IMR-90 (cell line): Measurements from ENCODE around the gene WDR54.

Experiments used
- BHLHE40 ChIP-seq: fragments of 150-350 bp; IDR thresholded peaks from 2 replicates; pipeline ENCODE4 v1.6.1; 2016; ENCODE audit warnings: mild to moderate bottlenecking, low read depth, low read length
- CEBPB ChIP-seq: IDR thresholded peaks from 2 replicates; pipeline ENCODE4 v1.6.1; 2012; ENCODE audit warnings: low read depth, low read length, improper control_type of control experiment
- CHD1 ChIP-seq: IDR thresholded peaks from 2 replicates; pipeline ENCODE4 v1.6.1; 2012; ENCODE audit warnings: low read depth, low read length, improper control_type of control experiment
- FOS ChIP-seq: fragments of 150-350 bp; IDR thresholded peaks from 2 replicates; pipeline ENCODE4 v1.6.1; 2016; ENCODE audit warnings: low read depth, low read length
- MAFK ChIP-seq: IDR thresholded peaks from 2 replicates; pipeline ENCODE4 v1.6.1; 2012; ENCODE audit warnings: low read depth, low read length, improper control_type of control experiment
- MAZ ChIP-seq: IDR thresholded peaks from 2 replicates; pipeline ENCODE4 v1.6.1; 2012; ENCODE audit warnings: low read depth, mild to moderate bottlenecking, low read length, improper control_type of control experiment, moderate library complexity, borderline replicate concordance
- MXI1 ChIP-seq: IDR thresholded peaks from 2 replicates; pipeline ENCODE4 v1.6.1; 2012; ENCODE audit warnings: low read depth, mild to moderate bottlenecking, low read length, moderate library complexity, borderline replicate concordance
- NFE2L2 ChIP-seq: fragments of 150-350 bp; IDR thresholded peaks from 2 replicates; pipeline ENCODE4 v1.6.1; 2016; ENCODE audit warnings: low read depth, mild to moderate bottlenecking, low read length
- POLR2A ChIP-seq: IDR thresholded peaks from 2 replicates; pipeline ENCODE4 v1.6.1; 2012; ENCODE audit warnings: mild to moderate bottlenecking, low read depth, low read length
- RAD21 ChIP-seq: IDR thresholded peaks from 2 replicates; pipeline ENCODE4 v1.6.1; 2012; ENCODE audit warnings: low read length, improper control_type of control experiment
- RCOR1 ChIP-seq: IDR thresholded peaks from 2 replicates; pipeline ENCODE4 v1.6.1; 2012; ENCODE audit warnings: mild to moderate bottlenecking, low read length, improper control_type of control experiment; ENCODE audit not compliant: insufficient replicate concordance
- RFX5 ChIP-seq: IDR thresholded peaks from 2 replicates; pipeline ENCODE4 v1.8.0; 2012; ENCODE audit warnings: low read depth, mild to moderate bottlenecking, low read length, moderate library complexity
- SMC3 ChIP-seq: fragments of 150-350 bp; IDR thresholded peaks from 2 replicates; pipeline ENCODE4 v1.6.1; 2016; ENCODE audit warnings: low read depth, mild to moderate bottlenecking, antibody characterized with exemption, low read length, moderate library complexity
- TF ChIP-seq, protein P1 (sequence below): conservative IDR thresholded peaks from 2 replicates; pipeline ENCODE4 v1.5.1; 2012; ENCODE audit warnings: mild to moderate bottlenecking, low read depth, low read length, improper control_type of control experiment

DNA sequence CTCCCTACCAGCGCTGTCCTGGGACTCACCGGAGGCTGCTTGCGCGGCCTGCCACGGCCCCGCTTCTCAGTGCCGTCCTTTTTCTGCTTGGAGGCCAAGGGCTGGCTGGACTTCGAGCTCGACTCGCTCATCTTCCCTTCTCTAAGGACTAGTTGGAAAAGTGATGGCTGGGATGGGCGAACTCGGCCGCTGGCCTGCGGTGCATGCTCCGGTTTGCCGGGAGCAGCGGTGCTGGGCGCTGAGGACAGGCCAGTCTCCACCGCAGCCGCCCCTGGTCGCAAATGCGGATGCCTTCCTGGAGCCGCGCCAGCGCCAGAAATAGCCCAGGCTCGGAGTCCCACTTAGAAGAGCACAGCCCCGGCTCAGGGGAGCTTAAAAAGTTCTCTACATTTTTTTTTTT, 3.2 kb upstream of the WDR54 start:
- TF ChIP-seq BHLHE40 = no peak
- TF ChIP-seq, protein P1, sequence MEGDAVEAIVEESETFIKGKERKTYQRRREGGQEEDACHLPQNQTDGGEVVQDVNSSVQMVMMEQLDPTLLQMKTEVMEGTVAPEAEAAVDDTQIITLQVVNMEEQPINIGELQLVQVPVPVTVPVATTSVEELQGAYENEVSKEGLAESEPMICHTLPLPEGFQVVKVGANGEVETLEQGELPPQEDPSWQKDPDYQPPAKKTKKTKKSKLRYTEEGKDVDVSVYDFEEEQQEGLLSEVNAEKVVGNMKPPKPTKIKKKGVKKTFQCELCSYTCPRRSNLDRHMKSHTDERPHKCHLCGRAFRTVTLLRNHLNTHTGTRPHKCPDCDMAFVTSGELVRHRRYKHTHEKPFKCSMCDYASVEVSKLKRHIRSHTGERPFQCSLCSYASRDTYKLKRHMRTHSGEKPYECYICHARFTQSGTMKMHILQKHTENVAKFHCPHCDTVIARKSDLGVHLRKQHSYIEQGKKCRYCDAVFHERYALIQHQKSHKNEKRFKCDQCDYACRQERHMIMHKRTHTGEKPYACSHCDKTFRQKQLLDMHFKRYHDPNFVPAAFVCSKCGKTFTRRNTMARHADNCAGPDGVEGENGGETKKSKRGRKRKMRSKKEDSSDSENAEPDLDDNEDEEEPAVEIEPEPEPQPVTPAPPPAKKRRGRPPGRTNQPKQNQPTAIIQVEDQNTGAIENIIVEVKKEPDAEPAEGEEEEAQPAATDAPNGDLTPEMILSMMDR = no peak
- TF ChIP-seq POLR2A = no peak
- TF ChIP-seq FOS = no peak
- no peak for TF ChIP-seq CHD1
- no peak for TF ChIP-seq RAD21
- TF ChIP-seq MXI1 = no peak
- no peak for TF ChIP-seq NFE2L2
- no peak for TF ChIP-seq RFX5
- no peak for TF ChIP-seq MAZ
- TF ChIP-seq RCOR1 = no peak
- TF ChIP-seq MAFK = no peak
- no peak for TF ChIP-seq SMC3
- no peak for TF ChIP-seq CEBPB
